ENCODE results near the gene SIGLEC5. TPM values are rescaled to one million over a fixed set of nuclear protein-coding genes. Genes with fewer than 3 reads are reported as not detected.

The SIGLEC5 gene
- total RNA-seq, 1 experiment from 2014 or later: not detected

GRCh38 chr19:51590441-51590840, 39.8 kb downstream of the SIGLEC5 start:
- Mint-ChIP-seq H3K27me3 (ENCODE audit: unreplicated experiment) (no peaks in the 10 kb centered on the region), H3K36me3 (ENCODE audit: insufficient read depth, unreplicated experiment) (peaks cover 30% of the 10 kb centered on the region), H3K27ac (ENCODE audit: unreplicated experiment) (no peak overlapping the region), H3K4me3 (ENCODE audit: low read depth, unreplicated experiment) (no peak overlapping the region), H3K4me1 (ENCODE audit: low read depth, unreplicated experiment) (peaks cover 19% of the 10 kb centered on the region), H3K9me3 (ENCODE audit: low read depth, unreplicated experiment) (peaks cover 20% of the 10 kb centered on the region)
- DNase-seq: no peak
- no peak for TF ChIP-seq CTCF (IDR thresholded peaks at IDR 0.05; ENCODE audit: unreplicated experiment)
- intact Hi-C loops (cut with micrococcal nuclease; ENCODE audit: unreplicated experiment): no loop called here
- BruUV-seq (replicated peaks): no TSS peak
- CTCF ChIA-PET: no interaction called here

- CTCF ChIA-PET: no interaction called here
- Mint-ChIP-seq H3K27ac (ENCODE audit: unreplicated experiment) (no peak overlapping the region), H3K4me1 (ENCODE audit: low read depth, unreplicated experiment) (peaks cover 11% of the 10 kb centered on the region), H3K36me3 (ENCODE audit: insufficient read depth, unreplicated experiment) (peaks cover 21% of the 10 kb centered on the region), H3K9me3 (ENCODE audit: low read depth, unreplicated experiment) (peaks cover 21% of the 10 kb centered on the region), H3K27me3 (ENCODE audit: unreplicated experiment) (no peaks in the 10 kb centered on the region), H3K4me3 (ENCODE audit: low read depth, unreplicated experiment) (no peak overlapping the region)
- intact Hi-C loops (cut with micrococcal nuclease; ENCODE audit: unreplicated experiment): no loop called here
- DNase-seq: no peak
- no peak for TF ChIP-seq CTCF (IDR thresholded peaks at IDR 0.05; ENCODE audit: unreplicated experiment)
- BruUV-seq (replicated peaks): no TSS peak
These were observed 40.7 kb downstream of the SIGLEC5 start for GRCh38 chr19:51589511-51589910.

- TF ChIP-seq CTCF (IDR thresholded peaks at IDR 0.05; ENCODE audit: unreplicated experiment): no peak
- H3K27me3 Mint-ChIP-seq (ENCODE audit: unreplicated experiment): no peaks in the 10 kb centered on the region
- BruUV-seq (replicated peaks): no TSS peak
- no peak overlapping the region for H3K4me3 Mint-ChIP-seq (ENCODE audit: low read depth, unreplicated experiment)
- H3K4me1 Mint-ChIP-seq (ENCODE audit: low read depth, unreplicated experiment): no peaks in the 10 kb centered on the region
- H3K36me3 Mint-ChIP-seq (ENCODE audit: insufficient read depth, unreplicated experiment): peaks cover 8% of the 10 kb centered on the region
- CTCF ChIA-PET: no interaction called here
- H3K27ac Mint-ChIP-seq (ENCODE audit: unreplicated experiment): no peak overlapping the region
- peaks cover 31% of the 10 kb centered on the region for H3K9me3 Mint-ChIP-seq (ENCODE audit: low read depth, unreplicated experiment)
- DNase-seq: no peak
- intact Hi-C loops (cut with micrococcal nuclease; ENCODE audit: unreplicated experiment): no loop called here
These were observed 42.7 kb downstream of the SIGLEC5 start for GRCh38 chr19:51587264-51588191.

GRCh38 chr19:51586799-51587198, 43.4 kb downstream of the SIGLEC5 start:
- CTCF ChIA-PET: no interaction called here
- Mint-ChIP-seq H3K27me3 (ENCODE audit: unreplicated experiment) (no peaks in the 10 kb centered on the region), H3K4me1 (ENCODE audit: low read depth, unreplicated experiment) (no peaks in the 10 kb centered on the region), H3K36me3 (ENCODE audit: insufficient read depth, unreplicated experiment) (peaks cover 8% of the 10 kb centered on the region), H3K4me3 (ENCODE audit: low read depth, unreplicated experiment) (no peak overlapping the region), H3K9me3 (ENCODE audit: low read depth, unreplicated experiment) (peaks cover 28% of the 10 kb centered on the region), H3K27ac (ENCODE audit: unreplicated experiment) (peak overlapping the region; percentile 33)
- BruUV-seq (replicated peaks): no TSS peak
- TF ChIP-seq CTCF (IDR thresholded peaks at IDR 0.05; ENCODE audit: unreplicated experiment): no peak
- no peak for DNase-seq
- intact Hi-C loops (cut with micrococcal nuclease; ENCODE audit: unreplicated experiment): no loop called here

All from Calu3 (cell line).